ENCODE data around the gene NFE2L1.
"Not testable (repeated sequence)": the region's sequence is repeated elsewhere in the genome, so short reads cannot be mapped to it uniquely, and the experiment has no call there.

The NFE2L1 gene

GRCh38 chr17:48047741-48048383 lies at the start of gene NFE2L1:
Gene NFE2L1, plus strand, starts transcription at chr17:48048359. Its CDS starts 2,760 bp downstream, at chr17:48051119.
- DNase-seq: peak; percentile 99

GRCh38 chr17:47999582-47999981 lies 48.6 kb upstream of the NFE2L1 start:
- peak; percentile 18 for DNase-seq

- no peak for DNase-seq
These were observed 47.0 kb upstream of the NFE2L1 start for GRCh38 chr17:48001197-48001596.

GRCh38 chr17:48001657-48002056 lies 46.5 kb upstream of the NFE2L1 start:
- not testable (repeated sequence) for DNase-seq

GRCh38 chr17:48002266-48002915 lies 45.8 kb upstream of the NFE2L1 start:
- no peak for DNase-seq

GRCh38 chr17:48002916-48003416 lies 45.2 kb upstream of the NFE2L1 start:
- DNase-seq: no peak

GRCh38 chr17:48003417-48004151 lies 44.6 kb upstream of the NFE2L1 start:
- DNase-seq: no peak

GRCh38 chr17:48004983-48005382 lies 43.2 kb upstream of the NFE2L1 start:
- no peak for DNase-seq

GRCh38 chr17:48006936-48007709 lies 41.0 kb upstream of the NFE2L1 start:
- no peak for DNase-seq

GRCh38 chr17:48010193-48010592 lies 38.0 kb upstream of the NFE2L1 start:
- DNase-seq: no peak

- peak; percentile 68 for DNase-seq
These were observed 36.6 kb upstream of the NFE2L1 start for GRCh38 chr17:48011405-48012150.

GRCh38 chr17:48012151-48012520 lies 36.0 kb upstream of the NFE2L1 start:
- DNase-seq: peak; percentile 71

- DNase-seq: no peak
These were observed 35.5 kb upstream of the NFE2L1 start for GRCh38 chr17:48012654-48013053.

- no peak for DNase-seq
These were observed 34.1 kb upstream of the NFE2L1 start for GRCh38 chr17:48013876-48014594.

GRCh38 chr17:48014595-48015111 lies 33.5 kb upstream of the NFE2L1 start:
- DNase-seq: no peak

- DNase-seq: no peak
These were observed 32.0 kb upstream of the NFE2L1 start for GRCh38 chr17:48016112-48016511.

GRCh38 chr17:48017817-48018158 lies 30.4 kb upstream of the NFE2L1 start:
- not testable (repeated sequence) for DNase-seq

- DNase-seq: no peak
These were observed 26.2 kb upstream of the NFE2L1 start for GRCh38 chr17:48021934-48022333.

- no peak for DNase-seq
These were observed 25.3 kb upstream of the NFE2L1 start for GRCh38 chr17:48022901-48023300.

GRCh38 chr17:48023400-48024148 lies 24.6 kb upstream of the NFE2L1 start:
- DNase-seq: peak; percentile 57

Data from activated CD4-positive, alpha-beta T cell treated with anti-CD3 and anti-CD28 coated beads for 48 hours (primary cell).